Stimulated activated CD4-positive, alpha-beta T cell treated with anti-CD3 and anti-CD28 coated beads, Interleukin-15, amount 100 ng/mL, for 1 hour (primary cell): ENCODE measurements around the gene ALDH8A1.

ENCODE experiments used
- DNase-seq, 2 donors: peaks; one replicate each; pipeline ENCODE4 v3.0.0-alpha.2; 2020; ENCODE audit warnings: low read depth in 1 of 2, low spot score in 1 of 2

The ALDH8A1 gene, protein sequence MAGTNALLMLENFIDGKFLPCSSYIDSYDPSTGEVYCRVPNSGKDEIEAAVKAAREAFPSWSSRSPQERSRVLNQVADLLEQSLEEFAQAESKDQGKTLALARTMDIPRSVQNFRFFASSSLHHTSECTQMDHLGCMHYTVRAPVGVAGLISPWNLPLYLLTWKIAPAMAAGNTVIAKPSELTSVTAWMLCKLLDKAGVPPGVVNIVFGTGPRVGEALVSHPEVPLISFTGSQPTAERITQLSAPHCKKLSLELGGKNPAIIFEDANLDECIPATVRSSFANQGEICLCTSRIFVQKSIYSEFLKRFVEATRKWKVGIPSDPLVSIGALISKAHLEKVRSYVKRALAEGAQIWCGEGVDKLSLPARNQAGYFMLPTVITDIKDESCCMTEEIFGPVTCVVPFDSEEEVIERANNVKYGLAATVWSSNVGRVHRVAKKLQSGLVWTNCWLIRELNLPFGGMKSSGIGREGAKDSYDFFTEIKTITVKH

GRCh38 chr6:134949927-134950326 is at the start of gene ALDH8A1:
Gene ALDH8A1, minus strand, starts transcription at chr6:134950101. Its CDS starts 48 bp downstream, at chr6:134950053.
- no peak for DNase-seq

DNA sequence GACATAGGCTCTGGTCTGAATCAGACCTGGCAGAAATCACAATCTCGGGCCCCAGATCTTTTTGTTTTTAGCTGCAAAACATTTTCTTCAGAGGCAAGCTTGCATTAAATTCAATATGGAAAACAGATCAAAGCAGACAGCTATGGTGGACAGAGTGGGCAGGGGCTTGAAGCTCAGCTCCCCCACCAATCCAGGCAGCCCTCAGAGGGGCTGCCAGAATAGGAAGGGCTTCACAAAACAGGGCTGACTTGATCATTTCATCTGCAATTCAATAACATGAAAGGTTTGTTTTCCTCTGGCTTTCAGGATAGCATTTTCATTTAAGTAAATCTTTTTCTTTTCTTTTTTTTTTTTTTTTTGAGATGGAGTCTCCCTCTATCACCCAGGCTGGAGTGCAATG is 49.2 kb upstream of the ALDH8A1 start:
- DNase-seq, result no peak

GRCh38 chr6:134997133-134997995 is 47.5 kb upstream of the ALDH8A1 start:
- DNase-seq, result no peak

- no peak for DNase-seq
These were observed 45.6 kb upstream of the ALDH8A1 start for GRCh38 chr6:134995536-134995935.

- DNase-seq, result no peak
These were observed 44.5 kb upstream of the ALDH8A1 start for GRCh38 chr6:134994431-134994830.

DNA sequence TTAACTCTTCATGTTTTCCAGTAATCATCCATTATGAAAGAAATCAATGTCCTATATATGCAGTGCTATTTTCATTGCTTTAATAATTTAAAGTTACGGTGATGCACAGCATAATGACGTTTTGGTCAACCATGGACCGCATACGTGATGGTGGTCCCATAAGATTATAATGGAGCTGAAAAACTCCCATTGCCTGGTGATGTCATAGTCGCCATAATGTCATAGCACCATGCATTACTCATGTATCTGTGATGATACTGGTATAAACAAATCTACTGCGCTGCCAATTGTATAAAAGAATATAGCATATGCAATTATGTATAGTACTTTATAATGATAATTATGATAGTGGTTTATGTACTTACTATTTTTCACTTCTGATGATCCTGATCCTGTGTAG is 42.3 kb upstream of the ALDH8A1 start:
- no peak for DNase-seq

DNA sequence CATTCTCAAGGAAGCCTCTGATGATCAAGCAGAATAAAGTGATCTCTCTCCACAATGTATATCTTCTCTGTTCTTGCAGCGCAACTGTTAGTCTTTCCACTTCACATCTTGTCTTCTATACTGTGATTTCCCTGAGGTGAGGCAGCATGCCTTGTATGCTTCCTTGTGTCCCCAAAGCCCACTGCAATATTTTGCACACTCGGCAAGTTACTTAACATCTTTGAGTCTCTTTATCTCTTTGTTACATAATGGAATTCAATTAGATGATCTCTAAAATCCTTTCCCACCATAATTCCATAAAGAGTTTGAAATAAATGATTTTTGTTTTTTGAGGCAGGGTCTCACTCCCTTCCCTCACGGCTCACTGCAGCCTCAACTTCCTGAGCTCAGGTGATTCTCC is 40.4 kb upstream of the ALDH8A1 start:
- DNase-seq, result no peak

GRCh38 chr6:134984821-134985220 is 34.9 kb upstream of the ALDH8A1 start:
- no peak for DNase-seq

DNA sequence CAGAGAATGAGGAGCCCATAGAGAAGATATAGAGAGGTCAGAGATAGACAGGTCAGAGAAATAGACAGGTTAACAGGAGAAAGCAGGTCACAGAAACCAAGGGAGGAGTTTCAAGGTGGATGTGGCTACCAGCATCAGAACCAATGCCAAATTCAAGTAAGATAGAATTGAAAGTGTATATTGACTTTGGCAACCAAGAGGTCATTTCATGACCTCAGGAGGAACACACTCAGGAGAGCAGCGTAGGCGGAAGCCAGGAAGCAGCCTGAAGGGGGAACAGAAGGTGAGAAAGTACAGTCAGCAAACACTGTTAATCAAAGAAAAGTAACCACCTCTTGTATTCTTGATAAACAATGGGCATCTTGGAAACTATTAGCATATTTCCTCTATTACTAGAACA is 33.9 kb upstream of the ALDH8A1 start:
- no peak for DNase-seq

GRCh38 chr6:134982161-134982560 is 32.3 kb upstream of the ALDH8A1 start:
- DNase-seq, result no peak

- DNase-seq, result no peak
These were observed 30.9 kb upstream of the ALDH8A1 start for GRCh38 chr6:134980846-134981245.

- peak in 1 of 2 donors; percentile 31 for DNase-seq
These were observed 29.2 kb upstream of the ALDH8A1 start for GRCh38 chr6:134979142-134979541.

DNA sequence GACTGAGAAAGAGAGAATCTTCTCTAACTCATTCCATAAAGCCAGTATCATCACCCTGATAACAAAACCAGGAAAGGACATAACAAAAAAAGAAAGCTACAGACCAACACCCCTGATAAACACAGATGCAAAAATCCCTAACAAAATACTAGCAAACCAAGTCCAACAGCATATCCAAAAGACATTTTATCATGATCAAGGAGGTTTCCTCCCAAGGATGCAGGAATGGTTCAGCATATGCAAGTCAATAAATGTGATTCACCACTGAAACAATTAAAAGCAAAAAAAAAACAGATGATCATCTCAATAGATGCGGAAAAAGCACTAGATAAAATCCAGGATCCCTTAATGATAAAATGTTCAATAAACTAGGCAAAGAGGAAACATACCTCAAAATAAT is 24.5 kb upstream of the ALDH8A1 start:
- no peak for DNase-seq

GRCh38 chr6:134967711-134968110 is 17.8 kb upstream of the ALDH8A1 start:
- no peak for DNase-seq

GRCh38 chr6:134964451-134965203 is 14.7 kb upstream of the ALDH8A1 start:
- no peak for DNase-seq

DNA sequence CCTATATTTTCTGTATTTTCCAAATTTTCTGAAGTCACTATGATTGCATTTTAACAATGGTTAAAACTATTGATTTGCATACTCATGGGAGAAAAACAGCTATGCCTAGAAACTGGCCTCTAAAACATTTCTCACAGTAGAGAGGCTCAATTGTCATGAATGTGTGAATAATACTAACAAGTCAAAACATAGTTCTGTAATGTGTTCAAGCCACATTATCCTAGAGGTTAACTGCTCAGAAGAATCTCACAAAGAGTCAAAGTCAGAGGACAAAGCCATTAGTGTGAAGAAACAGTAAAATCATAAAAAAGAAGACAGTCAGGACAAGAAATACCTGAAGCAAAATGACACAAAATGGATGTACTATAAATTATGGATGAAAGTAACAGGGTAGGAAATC is 12.5 kb upstream of the ALDH8A1 start:
- DNase-seq, result no peak

GRCh38 chr6:134961366-134961765 is 11.5 kb upstream of the ALDH8A1 start:
- no peak for DNase-seq

GRCh38 chr6:134959603-134960002 is 9.7 kb upstream of the ALDH8A1 start:
- DNase-seq, result no peak

GRCh38 chr6:134956676-134957075 is 6.8 kb upstream of the ALDH8A1 start:
- DNase-seq, result no peak

DNA sequence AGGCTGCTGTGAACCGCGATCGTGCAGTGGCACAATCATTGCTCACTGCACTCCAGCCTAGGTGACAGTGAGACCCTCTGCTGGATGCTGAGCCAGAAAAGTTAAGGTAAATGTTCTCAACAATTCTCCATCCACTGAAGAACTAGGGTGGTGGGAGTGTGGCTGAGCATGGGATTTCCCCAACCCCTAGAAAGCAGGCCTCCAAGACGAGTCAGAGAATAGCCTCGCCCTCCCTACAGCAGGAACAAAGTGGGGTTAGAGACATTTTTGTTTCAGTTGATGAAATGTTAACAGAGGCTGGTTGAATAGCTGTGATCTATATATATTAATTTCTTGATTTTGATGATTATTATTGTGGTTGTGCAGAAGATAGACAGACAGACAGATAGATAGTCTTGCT is 6.1 kb upstream of the ALDH8A1 start:
- DNase-seq, result no peak

DNA sequence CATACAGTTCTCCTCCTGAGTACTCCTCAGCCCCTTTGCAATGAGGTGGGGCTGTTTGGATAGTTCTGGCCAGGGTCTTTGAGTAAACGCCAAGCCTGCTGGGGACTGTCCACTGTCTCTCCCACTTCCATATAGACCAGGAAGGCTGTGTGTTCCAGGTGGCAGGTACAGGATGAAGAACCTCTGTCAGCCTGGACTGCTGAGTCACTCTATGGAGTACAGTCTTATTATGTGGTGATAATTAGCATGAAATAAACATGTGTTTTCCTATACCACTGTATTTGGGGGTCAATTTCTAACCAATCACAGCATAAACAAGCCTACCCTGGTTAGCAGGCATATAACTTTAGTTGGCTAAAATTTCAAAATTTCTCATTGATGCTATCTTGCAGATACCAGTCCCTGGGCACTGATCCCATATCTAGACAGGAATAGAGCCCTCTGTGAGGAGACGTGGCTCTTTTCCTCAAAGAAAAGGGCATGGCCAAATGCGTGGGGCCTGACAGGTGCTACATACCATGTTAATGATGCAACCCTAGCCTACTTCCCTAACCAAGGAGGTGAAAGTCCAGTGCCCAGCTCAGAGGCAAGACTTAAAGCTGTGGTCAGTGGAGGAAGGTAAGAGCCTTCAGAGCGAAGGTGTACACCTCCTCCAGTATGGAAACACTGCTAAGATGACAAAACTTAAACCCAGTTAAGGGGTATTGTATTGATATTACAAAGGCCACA is 4.5 kb upstream of the ALDH8A1 start:
- DNase-seq, result no peak
